ENCODE results near the gene HIF3A. TPM values are rescaled to one million over a fixed set of nuclear protein-coding genes. Genes with fewer than 3 reads are reported as not detected.

HIF3A gene
- total RNA-seq, 1 donor from 2014 or later, result 12.6 TPM

DNA sequence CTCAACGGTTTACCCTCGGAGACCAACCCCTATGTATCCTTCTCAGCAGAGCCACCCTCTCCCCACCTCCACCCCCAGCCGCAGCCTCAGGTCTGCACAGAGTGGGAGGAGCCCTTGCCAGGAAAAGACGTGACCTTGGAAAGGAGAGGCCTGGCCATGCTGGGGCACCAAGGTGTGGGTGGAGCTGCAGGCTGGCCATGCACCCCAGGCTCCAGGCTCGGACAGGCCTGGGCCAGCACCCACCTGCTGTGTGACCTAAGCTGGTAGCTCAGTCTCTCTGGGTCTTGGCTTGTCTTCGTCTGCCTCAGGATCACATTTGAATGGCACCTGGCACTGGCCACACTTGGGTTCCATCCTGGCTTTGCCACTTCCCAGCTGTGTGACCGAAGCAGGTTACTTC lies 87.0 kb downstream of the HIF3A start:
- DNase-seq (ENCODE audit: low read depth) (no peak), FAIRE-seq (no peak)
- H2AFZ ChIP-seq (ENCODE audit: low read depth, low read length), result no peak overlapping the region
- Mint-ChIP-seq H3K4me1 (ENCODE audit: low read depth, unreplicated experiment) (no peaks in the 10 kb centered on the region), H3K27me3 (ENCODE audit: low read depth, unreplicated experiment) (no peaks in the 10 kb centered on the region), H3K4me3 (ENCODE audit: unreplicated experiment) (no peak overlapping the region), H3K36me3 (ENCODE audit: low read depth, unreplicated experiment) (peaks cover 32% of the 10 kb centered on the region), H3K9me3 (ENCODE audit: unreplicated experiment) (no peaks in the 10 kb centered on the region), H3K27ac (ENCODE audit: unreplicated experiment) (no peak overlapping the region)
- peaks cover 31% of the 10 kb centered on the region for H3K36me3 ChIP-seq (ENCODE audit: insufficient read depth, low read length)
- no peak overlapping the region for H3K4me3 ChIP-seq (ENCODE audit: insufficient read depth, low read depth, low read length)
- H3K9ac ChIP-seq (ENCODE audit: low read length), result no peak overlapping the region
- peaks cover 27% of the 10 kb centered on the region for H3K79me2 ChIP-seq (ENCODE audit: insufficient read depth, low read length)
- H4K20me1 ChIP-seq (ENCODE audit: insufficient read depth, low read length), result peaks cover 8% of the 10 kb centered on the region
- H3K27ac ChIP-seq (ENCODE audit: low read depth, low read length), result no peak overlapping the region
- H3K9me3 ChIP-seq (ENCODE audit: insufficient read depth, low read depth, low read length), result no peaks in the 10 kb centered on the region
- no peak for TF ChIP-seq EZH2 (IDR thresholded peaks at IDR 0.05; ENCODE audit: insufficient read depth, low read length)
- TF ChIP-seq, protein P1, sequence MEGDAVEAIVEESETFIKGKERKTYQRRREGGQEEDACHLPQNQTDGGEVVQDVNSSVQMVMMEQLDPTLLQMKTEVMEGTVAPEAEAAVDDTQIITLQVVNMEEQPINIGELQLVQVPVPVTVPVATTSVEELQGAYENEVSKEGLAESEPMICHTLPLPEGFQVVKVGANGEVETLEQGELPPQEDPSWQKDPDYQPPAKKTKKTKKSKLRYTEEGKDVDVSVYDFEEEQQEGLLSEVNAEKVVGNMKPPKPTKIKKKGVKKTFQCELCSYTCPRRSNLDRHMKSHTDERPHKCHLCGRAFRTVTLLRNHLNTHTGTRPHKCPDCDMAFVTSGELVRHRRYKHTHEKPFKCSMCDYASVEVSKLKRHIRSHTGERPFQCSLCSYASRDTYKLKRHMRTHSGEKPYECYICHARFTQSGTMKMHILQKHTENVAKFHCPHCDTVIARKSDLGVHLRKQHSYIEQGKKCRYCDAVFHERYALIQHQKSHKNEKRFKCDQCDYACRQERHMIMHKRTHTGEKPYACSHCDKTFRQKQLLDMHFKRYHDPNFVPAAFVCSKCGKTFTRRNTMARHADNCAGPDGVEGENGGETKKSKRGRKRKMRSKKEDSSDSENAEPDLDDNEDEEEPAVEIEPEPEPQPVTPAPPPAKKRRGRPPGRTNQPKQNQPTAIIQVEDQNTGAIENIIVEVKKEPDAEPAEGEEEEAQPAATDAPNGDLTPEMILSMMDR (IDR thresholded peaks at IDR 0.05; ENCODE audit: insufficient read depth, low read depth, low read length), result no peak
- no peak overlapping the region for H3K4me2 ChIP-seq (ENCODE audit: low read length)
- H3K4me1 ChIP-seq (ENCODE audit: insufficient read depth, low read length), result no peaks in the 10 kb centered on the region
- H3K27me3 ChIP-seq (ENCODE audit: insufficient read depth, low read length), result no peaks in the 10 kb centered on the region

- peaks cover 31% of the 10 kb centered on the region for H3K36me3 ChIP-seq (ENCODE audit: insufficient read depth, low read length)
- no peak overlapping the region for H2AFZ ChIP-seq (ENCODE audit: low read depth, low read length)
- H3K4me3 ChIP-seq (ENCODE audit: insufficient read depth, low read depth, low read length), result no peak overlapping the region
- DNase-seq (ENCODE audit: low read depth) (no peak), FAIRE-seq (no peak)
- H3K4me2 ChIP-seq (ENCODE audit: low read length), result no peak overlapping the region
- no peaks in the 10 kb centered on the region for H3K27me3 ChIP-seq (ENCODE audit: insufficient read depth, low read length)
- peaks cover 8% of the 10 kb centered on the region for H4K20me1 ChIP-seq (ENCODE audit: insufficient read depth, low read length)
- H3K9me3 ChIP-seq (ENCODE audit: insufficient read depth, low read depth, low read length), result peaks cover 3% of the 10 kb centered on the region
- H3K9ac ChIP-seq (ENCODE audit: low read length), result no peak overlapping the region
- TF ChIP-seq EZH2 (IDR thresholded peaks at IDR 0.05; ENCODE audit: insufficient read depth, low read length), result no peak
- TF ChIP-seq, protein P1 (IDR thresholded peaks at IDR 0.05; ENCODE audit: insufficient read depth, low read depth, low read length), result no peak
- no peak overlapping the region for H3K4me3 Mint-ChIP-seq (ENCODE audit: unreplicated experiment)
- peaks cover 33% of the 10 kb centered on the region for H3K36me3 Mint-ChIP-seq (ENCODE audit: low read depth, unreplicated experiment)
- no peaks in the 10 kb centered on the region for H3K27me3 Mint-ChIP-seq (ENCODE audit: low read depth, unreplicated experiment)
- peaks cover 25% of the 10 kb centered on the region for H3K79me2 ChIP-seq (ENCODE audit: insufficient read depth, low read length)
- H3K27ac Mint-ChIP-seq (ENCODE audit: unreplicated experiment), result no peak overlapping the region
- H3K27ac ChIP-seq (ENCODE audit: low read depth, low read length), result no peak overlapping the region
- H3K9me3 Mint-ChIP-seq (ENCODE audit: unreplicated experiment), result no peaks in the 10 kb centered on the region
- no peaks in the 10 kb centered on the region for H3K4me1 ChIP-seq (ENCODE audit: insufficient read depth, low read length)
- no peaks in the 10 kb centered on the region for H3K4me1 Mint-ChIP-seq (ENCODE audit: low read depth, unreplicated experiment)
Observed at GRCh38 chr19:46384396-46384795, 87.6 kb downstream of the HIF3A start.

- peaks cover 4% of the 10 kb centered on the region for H4K20me1 ChIP-seq (ENCODE audit: insufficient read depth, low read length)
- no peaks in the 10 kb centered on the region for H3K27me3 ChIP-seq (ENCODE audit: insufficient read depth, low read length)
- FAIRE-seq (no peak), DNase-seq (ENCODE audit: low read depth) (no peak)
- H3K4me3 ChIP-seq (ENCODE audit: insufficient read depth, low read depth, low read length), result no peak overlapping the region
- Mint-ChIP-seq H3K4me1 (ENCODE audit: low read depth, unreplicated experiment) (no peaks in the 10 kb centered on the region), H3K4me3 (ENCODE audit: unreplicated experiment) (no peak overlapping the region), H3K27ac (ENCODE audit: unreplicated experiment) (no peak overlapping the region), H3K36me3 (ENCODE audit: low read depth, unreplicated experiment) (peaks cover 36% of the 10 kb centered on the region), H3K27me3 (ENCODE audit: low read depth, unreplicated experiment) (no peaks in the 10 kb centered on the region), H3K9me3 (ENCODE audit: unreplicated experiment) (no peaks in the 10 kb centered on the region)
- no peak overlapping the region for H3K4me2 ChIP-seq (ENCODE audit: low read length)
- no peak overlapping the region for H3K27ac ChIP-seq (ENCODE audit: low read depth, low read length)
- peaks cover 5% of the 10 kb centered on the region for H3K9me3 ChIP-seq (ENCODE audit: insufficient read depth, low read depth, low read length)
- TF ChIP-seq, protein P1 (IDR thresholded peaks at IDR 0.05; ENCODE audit: insufficient read depth, low read depth, low read length), result no peak
- TF ChIP-seq EZH2 (IDR thresholded peaks at IDR 0.05; ENCODE audit: insufficient read depth, low read length), result no peak
- H3K79me2 ChIP-seq (ENCODE audit: insufficient read depth, low read length), result peaks cover 13% of the 10 kb centered on the region
- H2AFZ ChIP-seq (ENCODE audit: low read depth, low read length), result no peak overlapping the region
- no peaks in the 10 kb centered on the region for H3K4me1 ChIP-seq (ENCODE audit: insufficient read depth, low read length)
- no peak overlapping the region for H3K9ac ChIP-seq (ENCODE audit: low read length)
- peaks cover 31% of the 10 kb centered on the region for H3K36me3 ChIP-seq (ENCODE audit: insufficient read depth, low read length)
Observed at GRCh38 chr19:46385636-46386035, 88.8 kb downstream of the HIF3A start.

All from astrocyte (in vitro differentiated cells and primary cell).